Retina (tissue), 1 donor: ENCODE measurements around the gene PRSS57.

Experiments used
- DNase-seq: peaks from one replicate; pipeline ENCODE4 v3.0.0-alpha.2; 2016

Gene PRSS57

DNA sequence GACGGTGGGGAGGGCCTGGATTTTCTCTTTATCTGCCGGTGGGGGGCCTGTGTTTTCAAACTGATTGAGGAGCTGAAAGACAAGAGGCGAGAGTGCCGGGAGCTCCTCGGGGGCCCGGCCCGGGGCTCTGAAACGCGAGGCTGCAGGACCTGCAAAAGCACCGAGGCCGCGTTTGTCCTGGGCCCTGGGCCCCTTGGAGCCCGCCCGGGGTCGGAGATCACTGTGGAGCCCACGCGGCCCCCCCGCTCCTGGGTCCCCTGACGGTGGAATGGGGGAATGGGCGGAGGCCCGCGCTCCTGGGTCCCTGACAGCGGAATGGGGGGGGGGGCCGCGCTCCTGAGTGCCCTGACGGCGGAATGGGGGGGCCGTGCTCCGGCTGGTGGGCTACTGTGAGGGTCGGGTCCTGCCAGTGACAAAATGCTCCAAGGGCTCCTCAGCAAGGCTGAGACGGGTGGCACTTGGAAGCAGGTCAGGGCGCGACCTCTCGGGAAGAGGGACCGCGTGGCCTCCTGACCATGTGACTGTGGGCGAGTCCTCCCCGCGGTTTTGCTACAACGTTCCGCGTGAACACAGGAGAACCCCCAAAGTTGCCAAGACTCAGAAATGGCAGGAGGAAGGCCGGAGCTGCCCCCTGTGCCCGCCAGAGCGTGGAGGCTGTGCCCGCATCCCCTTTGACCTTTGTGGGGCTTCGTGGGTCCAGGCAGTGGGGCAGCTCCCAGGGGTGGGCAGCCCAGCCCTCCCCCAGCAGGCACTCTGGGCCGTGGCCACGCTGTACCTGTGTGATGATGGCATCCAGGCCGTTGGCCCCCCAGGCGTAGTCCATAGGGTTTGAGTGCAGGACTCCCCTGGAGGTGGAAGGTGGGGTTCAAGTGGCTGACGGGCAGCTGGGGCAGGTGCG, 46.1 kb downstream of the PRSS57 start:
- no peak for DNase-seq

- no peak for DNase-seq
Observed at GRCh38 chr19:648305-648704, 46.9 kb downstream of the PRSS57 start.

GRCh38 chr19:647566-648284, 47.5 kb downstream of the PRSS57 start:
- DNase-seq = no peak

DNA sequence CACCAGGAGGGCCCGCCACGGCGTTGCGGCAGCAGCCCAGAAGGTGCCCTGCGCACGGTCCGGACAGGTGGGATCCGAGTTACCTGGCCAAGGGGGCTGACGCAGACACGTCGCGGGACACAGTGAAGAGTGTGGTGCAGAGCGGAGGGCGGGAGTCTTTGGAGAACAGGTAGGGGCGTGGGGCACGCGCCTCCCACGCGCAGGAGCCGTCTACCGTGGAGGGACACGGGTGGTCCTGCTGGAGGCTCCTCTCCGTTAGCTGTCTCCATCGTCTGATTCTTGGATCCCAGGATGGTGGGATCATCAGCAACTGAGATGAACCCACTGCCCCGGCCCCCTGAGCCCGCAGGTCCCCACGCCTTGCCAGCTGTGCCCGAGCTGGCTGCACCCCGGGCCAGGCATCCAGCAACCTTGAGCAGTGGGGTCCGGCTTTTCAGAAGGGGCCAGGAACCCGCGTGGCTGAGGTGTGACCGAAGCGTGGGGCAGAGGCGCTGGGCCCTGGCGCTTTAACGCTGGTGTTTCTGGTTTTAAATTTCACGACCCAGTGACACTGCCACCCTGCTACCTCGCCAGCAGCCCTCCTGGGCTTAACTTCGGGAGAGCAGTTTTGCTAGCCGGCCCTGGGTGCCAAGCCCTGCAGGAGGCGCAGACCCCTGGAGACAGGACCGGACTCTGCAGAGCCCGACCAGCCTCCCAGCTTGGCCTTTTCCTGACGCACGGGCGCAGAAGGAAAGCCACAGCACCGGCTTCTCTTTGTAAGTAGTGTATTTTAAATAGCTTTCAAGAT, 48.3 kb downstream of the PRSS57 start:
- DNase-seq = no peak

GRCh38 chr19:645912-646778, 49.1 kb downstream of the PRSS57 start:
- no peak for DNase-seq

- no peak for DNase-seq
Observed at GRCh38 chr19:644789-645188, 50.5 kb downstream of the PRSS57 start.

GRCh38 chr19:644363-644762, 50.9 kb downstream of the PRSS57 start:
- no peak for DNase-seq

GRCh38 chr19:643736-644135, 51.5 kb downstream of the PRSS57 start:
- DNase-seq = no peak

GRCh38 chr19:642767-643727, 52.2 kb downstream of the PRSS57 start:
- no peak for DNase-seq

- DNase-seq = no peak
Observed at GRCh38 chr19:641702-642101, 53.5 kb downstream of the PRSS57 start.

DNA sequence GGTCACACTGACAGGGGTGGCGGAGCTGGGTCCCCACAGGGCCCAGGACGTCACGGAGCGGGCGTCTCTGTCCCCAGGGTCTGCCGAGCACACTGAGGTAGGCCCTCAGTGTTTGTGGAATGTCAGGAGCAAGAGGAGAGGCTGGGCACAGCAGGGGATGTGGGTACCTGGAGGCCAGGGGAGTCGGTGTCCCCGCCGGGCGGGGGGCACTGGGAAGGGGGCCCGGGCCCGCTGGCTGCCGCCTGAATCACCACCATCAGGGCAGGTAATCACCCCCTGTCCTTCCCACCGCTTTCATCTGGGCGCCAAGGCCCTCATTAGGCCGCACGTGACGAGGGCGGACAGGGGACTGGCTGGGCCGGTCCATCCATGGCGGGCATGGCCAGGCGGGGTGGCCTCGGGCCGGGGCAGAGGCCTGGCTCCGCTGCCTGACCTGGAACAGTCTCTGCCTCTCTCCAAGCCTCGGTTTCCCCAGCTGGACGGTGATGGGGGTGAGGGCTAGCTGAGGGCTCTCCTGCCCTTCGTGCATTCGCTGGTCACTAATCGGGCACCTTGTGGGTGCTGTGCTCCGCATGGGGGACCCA, 54.6 kb downstream of the PRSS57 start:
- no peak for DNase-seq

DNA sequence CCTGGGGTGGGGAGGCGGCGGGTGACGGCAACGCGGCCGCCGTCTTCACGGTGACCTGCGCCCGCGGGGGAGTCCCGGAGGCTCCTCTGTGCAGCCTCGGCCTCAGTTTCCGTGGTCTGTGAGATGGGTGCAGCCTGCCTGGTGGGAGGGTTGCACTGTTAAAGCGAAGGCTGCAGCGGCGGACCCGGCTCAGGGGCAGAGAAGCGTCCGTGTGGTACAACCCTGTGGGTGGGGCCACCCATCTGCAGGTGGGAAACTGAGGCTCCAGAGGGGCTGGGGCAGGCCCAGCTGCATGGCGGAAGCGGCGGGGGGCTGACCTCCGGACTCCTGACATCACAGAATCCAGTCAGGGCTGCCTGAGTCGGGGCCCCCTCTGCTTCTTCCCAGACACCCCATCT, 55.1 kb downstream of the PRSS57 start:
- no peak for DNase-seq

- DNase-seq = peak; percentile 74
Observed at GRCh38 chr19:639253-640160, 55.7 kb downstream of the PRSS57 start, which contains the start of gene FGF22. Gene FGF22, plus strand, starts transcription at chr19:639879. Its CDS starts 47 bp downstream, at chr19:639926.

- no peak for DNase-seq
Observed at GRCh38 chr19:638906-639252, 56.4 kb downstream of the PRSS57 start.
